ENCODE measurements around the gene ZBTB8A.

ZBTB8A gene
- total RNA-seq, result 0.09 to 0.19 (median 0.17) reads per million in 3 donors

DNA sequence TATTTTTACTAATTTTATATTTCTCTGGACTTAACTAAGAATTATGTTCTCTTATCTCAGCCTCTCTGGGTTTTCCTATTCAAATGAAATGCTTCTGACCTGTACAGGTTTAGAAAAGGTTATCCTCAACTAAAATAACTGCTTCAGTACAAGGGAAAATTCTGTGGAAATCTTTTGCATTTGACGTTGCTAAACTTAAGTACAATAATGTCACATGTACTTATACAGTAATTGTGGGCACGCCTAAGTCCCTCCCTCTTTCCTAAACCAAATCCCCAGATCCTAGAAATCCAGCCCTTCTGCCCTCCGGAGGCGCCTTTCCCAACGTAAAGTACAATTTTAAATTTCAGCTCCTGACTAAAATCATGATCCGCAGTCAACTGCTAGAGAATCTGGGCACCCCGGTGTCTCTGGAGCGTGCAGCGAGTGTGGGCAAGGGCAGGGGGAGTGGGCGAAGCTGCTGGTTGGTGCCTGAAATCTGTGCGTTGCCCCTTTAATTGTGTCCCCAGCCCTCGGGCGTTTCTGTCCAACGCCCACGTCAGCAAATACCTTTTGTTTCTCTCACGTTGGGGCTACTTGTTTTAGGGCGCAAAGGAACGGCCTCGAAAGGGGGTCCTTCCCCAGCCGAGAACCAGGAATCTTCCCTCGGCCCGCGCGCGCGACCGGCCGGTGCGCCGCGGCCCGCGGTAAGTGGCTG lies at the start of gene ZBTB8A:
Gene ZBTB8A (plus strand): TSS at position 541 of the 697 bp plus-strand sequence. CDS start 53,505 bp downstream, outside the sequence.
- peaks cover 16% of the 10 kb centered on the region for H3K27me3 ChIP-seq (replicated peaks; ENCODE audit: control insufficient read depth, insufficient read depth, low read length, poor library complexity, severe bottlenecking)
- no peak for DNase-seq
- peaks cover 6% of the 10 kb centered on the region for H3K4me1 ChIP-seq (ENCODE audit: control insufficient read depth, insufficient read depth, low read length, poor library complexity, severe bottlenecking)
- H3K36me3 ChIP-seq (ENCODE audit: control insufficient read depth, insufficient read depth, low read length), result no peaks in the 10 kb centered on the region
- H3K27ac ChIP-seq (ENCODE audit: insufficient read depth, low read length, poor library complexity, severe bottlenecking), result no peak within 1 kb of the TSS
- no peaks in the 10 kb centered on the region for H3K9me3 ChIP-seq (ENCODE audit: control insufficient read depth, low read length)
- H3K4me3 ChIP-seq (ENCODE audit: insufficient read depth, low read depth, low read length, poor library complexity, severe bottlenecking), result peak within 1 kb of the TSS; percentile 48

DNA sequence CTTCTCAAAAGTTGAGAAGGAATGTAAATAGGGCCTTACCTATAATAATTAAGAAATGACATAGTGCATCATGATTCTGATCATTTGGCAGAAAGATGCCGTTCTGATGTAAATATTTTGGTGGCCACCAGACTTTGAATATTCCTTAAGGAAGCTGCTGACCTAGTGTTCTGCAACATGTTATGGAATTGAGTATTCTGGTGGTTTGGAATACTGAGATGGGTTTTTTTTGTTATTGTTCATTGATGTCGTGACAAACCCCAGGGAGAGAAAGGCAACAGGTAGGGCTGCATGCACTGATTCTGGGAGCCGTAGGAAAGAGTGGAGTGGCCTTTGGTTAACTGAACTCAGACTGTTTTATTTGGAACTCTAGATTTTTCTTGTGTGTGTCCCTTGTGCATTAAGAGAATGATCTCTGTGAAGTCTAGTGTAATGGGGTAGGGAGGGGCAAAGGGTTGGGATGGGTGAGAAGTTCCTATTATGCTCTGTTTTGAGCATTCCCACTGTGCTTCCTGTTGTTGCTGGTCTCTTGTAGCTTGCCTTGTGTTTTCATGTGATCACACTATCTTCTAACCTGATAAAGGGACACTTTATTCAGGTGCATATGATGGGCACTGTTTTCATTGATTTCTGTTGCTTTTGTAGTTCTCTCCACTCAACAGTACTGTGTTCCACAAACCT lies 49.3 kb upstream of the ZBTB8A start:
- no peak for DNase-seq
- H3K4me1 ChIP-seq (ENCODE audit: control insufficient read depth, insufficient read depth, low read length, poor library complexity, severe bottlenecking), result no peaks in the 10 kb centered on the region

DNA sequence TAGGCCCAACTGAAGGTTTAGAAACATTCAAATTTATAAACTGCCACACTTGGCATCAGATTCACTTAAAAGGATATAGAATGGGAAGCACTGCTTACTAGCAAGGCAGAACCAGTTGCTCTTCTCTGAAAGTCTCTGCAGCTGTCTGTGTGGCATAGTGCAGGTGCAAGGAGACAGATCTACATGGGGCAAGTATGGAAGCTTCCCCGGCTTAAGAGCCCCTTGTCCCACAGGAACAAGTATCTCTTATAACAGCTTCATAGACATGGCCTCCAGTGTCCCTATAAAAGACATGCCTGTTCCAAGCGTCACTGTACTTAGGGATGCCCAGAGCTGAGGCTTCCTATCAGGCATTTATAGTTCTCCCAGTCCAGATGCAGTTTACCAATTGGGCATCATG lies 47.8 kb upstream of the ZBTB8A start:
- Histone ChIP-seq H3K27me3 (replicated peaks; ENCODE audit: control insufficient read depth, insufficient read depth, low read length, poor library complexity, severe bottlenecking) (no peaks in the 10 kb centered on the region), H3K9me3 (ENCODE audit: control insufficient read depth, low read length) (no peaks in the 10 kb centered on the region), H3K27ac (ENCODE audit: insufficient read depth, low read length, poor library complexity, severe bottlenecking) (no peak overlapping the region), H3K4me3 (ENCODE audit: insufficient read depth, low read depth, low read length, poor library complexity, severe bottlenecking) (no peak overlapping the region), H3K4me1 (ENCODE audit: control insufficient read depth, insufficient read depth, low read length, poor library complexity, severe bottlenecking) (no peaks in the 10 kb centered on the region), H3K36me3 (ENCODE audit: control insufficient read depth, insufficient read depth, low read length) (no peaks in the 10 kb centered on the region)
- no peak for DNase-seq

More for the DNA sequence above, 49.3 kb upstream of the ZBTB8A start:
- Histone ChIP-seq H3K4me3 (ENCODE audit: insufficient read depth, low read depth, low read length, poor library complexity, severe bottlenecking) (no peak overlapping the region), H3K9me3 (ENCODE audit: control insufficient read depth, low read length) (no peaks in the 10 kb centered on the region), H3K36me3 (ENCODE audit: control insufficient read depth, insufficient read depth, low read length) (no peaks in the 10 kb centered on the region), H3K27me3 (replicated peaks; ENCODE audit: control insufficient read depth, insufficient read depth, low read length, poor library complexity, severe bottlenecking) (no peaks in the 10 kb centered on the region), H3K27ac (ENCODE audit: insufficient read depth, low read length, poor library complexity, severe bottlenecking) (no peak overlapping the region)

DNA sequence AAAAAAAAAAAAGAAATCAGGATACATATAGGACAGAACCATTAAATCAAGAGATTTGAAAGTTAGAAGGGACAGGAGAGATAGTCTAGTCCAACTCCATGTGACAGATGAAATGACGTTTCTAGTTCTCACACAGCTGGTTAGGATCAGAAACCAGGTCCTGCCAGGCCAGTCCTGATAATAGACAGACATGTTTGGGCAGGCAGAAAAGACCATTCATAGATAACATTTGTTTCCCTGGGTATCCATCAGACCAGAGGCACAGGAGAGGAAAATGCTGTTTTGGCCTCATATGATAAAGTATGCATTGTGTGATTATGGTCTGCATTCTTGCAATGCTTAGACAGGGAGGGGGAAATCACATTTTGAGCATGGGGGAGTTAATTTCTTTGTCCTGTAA lies 45.0 kb upstream of the ZBTB8A start:
- Histone ChIP-seq H3K9me3 (ENCODE audit: control insufficient read depth, low read length) (no peaks in the 10 kb centered on the region), H3K27ac (ENCODE audit: insufficient read depth, low read length, poor library complexity, severe bottlenecking) (no peak overlapping the region), H3K4me3 (ENCODE audit: insufficient read depth, low read depth, low read length, poor library complexity, severe bottlenecking) (no peak overlapping the region), H3K27me3 (replicated peaks; ENCODE audit: control insufficient read depth, insufficient read depth, low read length, poor library complexity, severe bottlenecking) (no peaks in the 10 kb centered on the region), H3K36me3 (ENCODE audit: control insufficient read depth, insufficient read depth, low read length) (no peaks in the 10 kb centered on the region), H3K4me1 (ENCODE audit: control insufficient read depth, insufficient read depth, low read length, poor library complexity, severe bottlenecking) (no peaks in the 10 kb centered on the region)
- no peak for DNase-seq

DNA sequence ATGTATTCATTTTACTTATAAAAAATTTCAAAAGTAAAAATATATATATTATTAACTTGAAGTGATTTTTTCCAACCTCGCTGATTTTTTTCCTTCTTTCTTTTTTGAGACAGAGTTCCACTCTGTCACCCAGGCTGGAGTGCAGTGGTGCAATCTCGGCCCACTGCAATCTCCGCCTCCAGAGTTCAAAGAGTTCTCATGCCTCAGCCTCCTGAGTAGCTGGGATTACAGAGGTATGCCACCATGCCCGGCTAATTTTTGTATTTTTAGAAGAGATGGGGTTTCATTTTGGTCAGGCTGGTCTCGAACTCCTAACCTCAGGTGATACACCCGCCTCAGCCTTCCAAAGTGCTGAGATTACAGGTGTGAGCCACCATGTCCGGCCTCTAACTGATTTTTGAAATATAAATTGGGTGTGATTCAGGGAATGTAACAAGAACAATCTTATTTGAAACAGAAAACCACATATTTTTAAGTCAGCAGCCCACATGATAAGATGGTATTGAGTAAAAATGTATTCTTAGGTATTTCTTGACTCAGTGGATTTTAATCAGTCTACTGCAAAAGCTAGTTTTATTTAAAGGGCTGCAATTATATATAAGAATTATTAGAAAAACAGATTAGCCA lies 44.4 kb upstream of the ZBTB8A start:
- Histone ChIP-seq H3K4me3 (ENCODE audit: insufficient read depth, low read depth, low read length, poor library complexity, severe bottlenecking) (no peak overlapping the region), H3K4me1 (ENCODE audit: control insufficient read depth, insufficient read depth, low read length, poor library complexity, severe bottlenecking) (no peaks in the 10 kb centered on the region), H3K36me3 (ENCODE audit: control insufficient read depth, insufficient read depth, low read length) (no peaks in the 10 kb centered on the region), H3K9me3 (ENCODE audit: control insufficient read depth, low read length) (no peaks in the 10 kb centered on the region), H3K27ac (ENCODE audit: insufficient read depth, low read length, poor library complexity, severe bottlenecking) (no peak overlapping the region), H3K27me3 (replicated peaks; ENCODE audit: control insufficient read depth, insufficient read depth, low read length, poor library complexity, severe bottlenecking) (no peaks in the 10 kb centered on the region)
- no peak for DNase-seq

DNA sequence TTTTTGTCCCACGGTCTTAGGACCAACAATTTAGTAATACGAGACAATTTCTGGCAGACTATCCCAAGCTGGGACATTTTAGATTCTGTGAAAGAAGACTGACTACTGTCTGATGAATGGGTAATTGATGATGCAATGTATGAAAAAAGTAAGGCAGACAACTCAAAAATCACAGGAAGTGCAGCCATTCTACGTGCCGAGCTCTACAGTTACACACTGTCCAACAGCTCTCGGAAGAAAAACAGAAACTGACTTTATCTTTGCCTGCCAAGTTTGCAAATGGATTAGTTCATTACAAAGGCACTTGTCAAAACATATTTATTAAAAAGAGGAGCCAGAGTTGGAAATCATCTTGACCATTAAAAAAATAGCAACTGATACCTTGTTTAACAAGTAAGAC lies 43.1 kb upstream of the ZBTB8A start:
- no peak for DNase-seq
- H3K4me3 ChIP-seq (ENCODE audit: insufficient read depth, low read depth, low read length, poor library complexity, severe bottlenecking), result no peak overlapping the region
- H3K4me1 ChIP-seq (ENCODE audit: control insufficient read depth, insufficient read depth, low read length, poor library complexity, severe bottlenecking), result no peaks in the 10 kb centered on the region
- H3K36me3 ChIP-seq (ENCODE audit: control insufficient read depth, insufficient read depth, low read length), result no peaks in the 10 kb centered on the region
- H3K27me3 ChIP-seq (replicated peaks; ENCODE audit: control insufficient read depth, insufficient read depth, low read length, poor library complexity, severe bottlenecking), result no peaks in the 10 kb centered on the region
- H3K27ac ChIP-seq (ENCODE audit: insufficient read depth, low read length, poor library complexity, severe bottlenecking), result no peak overlapping the region
- H3K9me3 ChIP-seq (ENCODE audit: control insufficient read depth, low read length), result no peaks in the 10 kb centered on the region

DNA sequence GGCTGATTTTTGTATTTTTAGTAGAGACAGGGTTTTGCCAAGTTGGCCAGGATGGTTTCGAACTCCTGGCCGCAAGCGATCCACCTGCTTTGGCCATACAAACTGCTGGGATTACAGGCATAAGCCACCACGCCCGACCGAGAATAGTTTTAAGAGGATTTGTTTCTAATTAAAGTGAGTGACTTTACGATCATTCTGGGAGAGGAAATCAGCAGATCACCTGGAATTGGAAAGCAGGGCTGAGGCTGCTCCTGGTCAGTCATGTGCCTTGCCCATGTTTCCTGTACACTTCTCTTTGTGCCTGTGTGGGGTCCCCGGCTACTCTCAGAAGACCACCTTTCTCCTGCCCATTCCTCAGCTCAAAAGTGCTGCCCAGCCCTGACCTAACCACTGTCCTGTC lies 40.5 kb upstream of the ZBTB8A start:
- no peak for DNase-seq
- no peaks in the 10 kb centered on the region for H3K36me3 ChIP-seq (ENCODE audit: control insufficient read depth, insufficient read depth, low read length)
- H3K4me3 ChIP-seq (ENCODE audit: insufficient read depth, low read depth, low read length, poor library complexity, severe bottlenecking), result no peak overlapping the region
- no peaks in the 10 kb centered on the region for H3K4me1 ChIP-seq (ENCODE audit: control insufficient read depth, insufficient read depth, low read length, poor library complexity, severe bottlenecking)
- H3K27ac ChIP-seq (ENCODE audit: insufficient read depth, low read length, poor library complexity, severe bottlenecking), result no peak overlapping the region
- no peaks in the 10 kb centered on the region for H3K9me3 ChIP-seq (ENCODE audit: control insufficient read depth, low read length)
- no peaks in the 10 kb centered on the region for H3K27me3 ChIP-seq (replicated peaks; ENCODE audit: control insufficient read depth, insufficient read depth, low read length, poor library complexity, severe bottlenecking)

DNA sequence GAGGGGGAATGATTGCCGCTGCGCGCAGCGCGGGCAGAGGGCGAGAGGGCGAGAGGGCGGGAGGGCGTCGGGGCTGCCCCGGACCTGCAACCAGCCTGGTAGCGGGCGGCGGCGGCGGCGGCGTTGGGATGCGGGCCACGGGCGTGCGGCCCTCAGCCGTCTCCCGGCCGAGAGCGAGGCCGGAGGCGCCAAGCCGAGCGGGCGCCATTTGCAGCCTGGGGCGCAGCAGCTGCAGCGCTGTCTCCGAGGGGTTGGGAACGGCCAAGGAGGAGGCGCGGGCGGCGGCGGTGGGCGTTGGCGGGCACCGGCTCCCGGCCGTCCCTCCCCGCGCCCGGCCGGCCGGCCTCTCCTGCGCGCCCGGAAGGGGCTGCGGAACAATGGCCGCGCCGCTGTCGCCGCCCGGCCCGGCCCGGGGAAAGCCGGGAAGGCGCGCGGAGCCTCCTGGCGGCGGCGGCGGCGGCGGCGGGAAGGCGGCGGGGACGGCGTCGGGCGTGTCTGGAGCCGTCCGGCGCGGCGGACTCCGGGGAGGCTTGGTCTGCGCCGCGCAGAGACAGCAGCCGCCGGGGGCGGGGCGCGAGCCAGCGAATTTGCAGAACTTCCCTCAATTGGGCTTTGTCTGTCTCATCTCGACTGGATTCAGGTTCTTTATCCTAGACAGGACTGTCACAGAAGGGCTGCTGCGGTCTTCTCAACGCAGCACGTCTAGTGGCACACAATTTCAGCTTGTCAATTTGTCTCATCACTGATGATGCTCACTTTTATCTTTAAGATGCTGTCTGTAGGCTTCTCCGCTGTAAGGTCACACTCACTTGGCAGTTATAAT lies 38.6 kb upstream of the ZBTB8A start:
- no peak for DNase-seq
- Histone ChIP-seq H3K36me3 (ENCODE audit: control insufficient read depth, insufficient read depth, low read length) (no peaks in the 10 kb centered on the region), H3K9me3 (ENCODE audit: control insufficient read depth, low read length) (no peaks in the 10 kb centered on the region), H3K27ac (ENCODE audit: insufficient read depth, low read length, poor library complexity, severe bottlenecking) (no peak overlapping the region), H3K4me1 (ENCODE audit: control insufficient read depth, insufficient read depth, low read length, poor library complexity, severe bottlenecking) (no peaks in the 10 kb centered on the region), H3K4me3 (ENCODE audit: insufficient read depth, low read depth, low read length, poor library complexity, severe bottlenecking) (peak overlapping the region; percentile 48), H3K27me3 (replicated peaks; ENCODE audit: control insufficient read depth, insufficient read depth, low read length, poor library complexity, severe bottlenecking) (no peaks in the 10 kb centered on the region)

DNA sequence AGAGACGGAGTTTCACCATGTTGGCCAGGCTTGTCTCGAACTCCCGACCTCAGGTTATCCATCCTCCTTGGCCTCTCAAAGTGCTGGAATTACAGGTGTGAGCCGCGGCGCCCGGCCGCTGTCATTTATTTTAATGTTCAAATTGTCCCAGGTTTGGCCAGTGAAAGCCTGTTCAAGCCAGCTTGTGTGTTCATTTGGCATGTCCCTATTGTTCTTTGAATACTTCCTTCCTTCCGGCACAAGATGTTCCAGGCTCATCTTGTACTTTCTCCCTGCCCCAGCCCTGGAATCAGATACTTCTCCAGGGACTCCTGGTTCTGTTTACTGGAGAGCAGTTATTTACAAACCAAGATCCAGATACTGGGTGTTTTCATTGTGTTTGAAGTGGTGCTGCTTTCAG lies 37.4 kb upstream of the ZBTB8A start:
- DNase-seq, result no peak
- H3K27ac ChIP-seq (ENCODE audit: insufficient read depth, low read length, poor library complexity, severe bottlenecking), result no peak overlapping the region

More for the DNA sequence above, 37.4 kb upstream of the ZBTB8A start:
- Histone ChIP-seq H3K4me3 (ENCODE audit: insufficient read depth, low read depth, low read length, poor library complexity, severe bottlenecking) (no peak overlapping the region), H3K9me3 (ENCODE audit: control insufficient read depth, low read length) (no peaks in the 10 kb centered on the region), H3K27me3 (replicated peaks; ENCODE audit: control insufficient read depth, insufficient read depth, low read length, poor library complexity, severe bottlenecking) (no peaks in the 10 kb centered on the region), H3K36me3 (ENCODE audit: control insufficient read depth, insufficient read depth, low read length) (no peaks in the 10 kb centered on the region), H3K4me1 (ENCODE audit: control insufficient read depth, insufficient read depth, low read length, poor library complexity, severe bottlenecking) (no peaks in the 10 kb centered on the region)

Measured in effector memory CD4-positive, alpha-beta T cell (primary cell).